ENCODE data around the gene CRB1. TPM values are rescaled to one million over a fixed set of nuclear protein-coding genes. Genes with fewer than 3 reads are reported as not detected.

CRB1 gene
- polyA plus RNA-seq, 3 donors, result not detected

- H3K79me2 ChIP-seq (ENCODE audit: insufficient read depth, low read length), result no peaks in the 10 kb centered on the region
- H3K9me3 ChIP-seq (replicated peaks in 1 of 2; ENCODE audit: control insufficient read depth in 1 of 2, insufficient read depth in 1 of 2, low read length in 2 of 2), result no peaks in the 10 kb centered on the region
- no peak overlapping the region for H3K4me3 ChIP-seq (replicated peaks in 1 of 3; ENCODE audit: low read depth in 2 of 3, low read length in 3 of 3)
- H4K20me1 ChIP-seq (ENCODE audit: insufficient read depth, low read length), result no peaks in the 10 kb centered on the region
- no peak overlapping the region for H3K27ac ChIP-seq (ENCODE audit: low read depth in 1 of 2, low read length in 2 of 2)
- H3K4me1 Mint-ChIP-seq, result no peaks in the 10 kb centered on the region
- no peaks in the 10 kb centered on the region for H3K9me3 Mint-ChIP-seq
- no peak overlapping the region for H2AFZ ChIP-seq (ENCODE audit: insufficient read depth, low read depth, low read length, poor library complexity, severe bottlenecking)
- H3K4me2 ChIP-seq (replicated peaks; ENCODE audit: extremely low read depth, low read length, poor library complexity, severe bottlenecking), result no peak overlapping the region
- no peaks in the 10 kb centered on the region for H3K36me3 ChIP-seq (replicated peaks in 1 of 2; ENCODE audit: control insufficient read depth in 1 of 2, insufficient read depth in 2 of 2, low read length in 2 of 2)
- H3K27ac Mint-ChIP-seq, result no peak overlapping the region
- H3K27me3 Mint-ChIP-seq (ENCODE audit: low read depth in 3 of 3), result no peaks in the 10 kb centered on the region
- H3K36me3 Mint-ChIP-seq, result no peaks in the 10 kb centered on the region
- no peak overlapping the region for H3K9ac ChIP-seq (ENCODE audit: insufficient read depth, low read length, poor library complexity, severe bottlenecking)
- H3K4me3 Mint-ChIP-seq, result no peak overlapping the region
- 63% methylated on average over 1 of the region's 2 CpGs for WGBS (ENCODE audit: insufficient coverage)
- no peak for TF ChIP-seq CTCF (IDR thresholded peaks at IDR 0.05)
- no peaks in the 10 kb centered on the region for H3K4me1 ChIP-seq (ENCODE audit: control insufficient read depth in 1 of 2, insufficient read depth in 2 of 2, low read length in 2 of 2)
- intact Hi-C loops (cut with micrococcal nuclease), result no loop called here
- H3K27me3 ChIP-seq (ENCODE audit: control insufficient read depth in 2 of 2, insufficient read depth in 2 of 2, low read length in 2 of 2), result no peaks in the 10 kb centered on the region
- no peak for DNase-seq
These were observed 180.2 kb downstream of the CRB1 start for GRCh38 chr1:197448121-197448779.

GRCh38 chr1:197451381-197451780, 183.3 kb downstream of the CRB1 start:
- Histone ChIP-seq H3K4me3 (replicated peaks in 1 of 3; ENCODE audit: low read depth in 2 of 3, low read length in 3 of 3) (no peak overlapping the region), H3K27ac (ENCODE audit: low read depth in 1 of 2, low read length in 2 of 2) (no peak overlapping the region), H4K20me1 (ENCODE audit: insufficient read depth, low read length) (no peaks in the 10 kb centered on the region), H3K9ac (ENCODE audit: insufficient read depth, low read length, poor library complexity, severe bottlenecking) (no peak overlapping the region), H3K27me3 (ENCODE audit: control insufficient read depth in 2 of 2, insufficient read depth in 2 of 2, low read length in 2 of 2) (no peaks in the 10 kb centered on the region), H2AFZ (ENCODE audit: insufficient read depth, low read depth, low read length, poor library complexity, severe bottlenecking) (no peak overlapping the region), H3K4me1 (ENCODE audit: control insufficient read depth in 1 of 2, insufficient read depth in 2 of 2, low read length in 2 of 2) (no peaks in the 10 kb centered on the region), H3K79me2 (ENCODE audit: insufficient read depth, low read length) (no peaks in the 10 kb centered on the region), H3K9me3 (replicated peaks in 1 of 2; ENCODE audit: control insufficient read depth in 1 of 2, insufficient read depth in 1 of 2, low read length in 2 of 2) (no peaks in the 10 kb centered on the region), H3K4me2 (replicated peaks; ENCODE audit: extremely low read depth, low read length, poor library complexity, severe bottlenecking) (no peak overlapping the region), H3K36me3 (replicated peaks in 1 of 2; ENCODE audit: control insufficient read depth in 1 of 2, insufficient read depth in 2 of 2, low read length in 2 of 2) (no peaks in the 10 kb centered on the region)
- no peak for DNase-seq
- Mint-ChIP-seq H3K27ac (no peak overlapping the region), H3K9me3 (no peaks in the 10 kb centered on the region), H3K36me3 (no peaks in the 10 kb centered on the region), H3K27me3 (ENCODE audit: low read depth in 3 of 3) (no peaks in the 10 kb centered on the region), H3K4me3 (no peak overlapping the region), H3K4me1 (no peaks in the 10 kb centered on the region)
- 90% methylated on average over 3 of the region's 5 CpGs for WGBS (ENCODE audit: insufficient coverage)
- no peak for TF ChIP-seq CTCF (IDR thresholded peaks at IDR 0.05)
- intact Hi-C loops (cut with micrococcal nuclease), result no loop called here

Measured in CD14-positive monocyte (primary cell).